ENCODE measurements around the gene ARMC6. TPM values are rescaled to one million over a fixed set of nuclear protein-coding genes. Genes with fewer than 3 reads are reported as not detected.

ARMC6 gene
- total RNA-seq, 4 donors from 2014 or later: 14.4 to 34.9 (median 26.0) TPM

GRCh38 chr19:18995804-18996241 is 37.6 kb upstream of the ARMC6 start:
- Histone ChIP-seq H3K9me3 (no peaks in the 10 kb centered on the region), H3K27ac (no peak overlapping the region), H3K27me3 (no peaks in the 10 kb centered on the region), H3K4me1 (no peaks in the 10 kb centered on the region), H3K36me3 (peaks cover 70% of the 10 kb centered on the region), H3K4me3 (no peak overlapping the region)
- TF ChIP-seq CTCF (IDR thresholded peaks at IDR 0.05) (peak in 1 of 2 donors; percentile 14), POLR2AphosphoS5 (IDR thresholded peaks at IDR 0.05) (no peak), EP300 (IDR thresholded peaks at IDR 0.05) (no peak)
- DNase-seq (ENCODE audit: low spot score in 2 of 2): no peak
- WGBS: 60% methylated on average over 4 of the region's 5 CpGs

GRCh38 chr19:18996351-18996750 is 37.1 kb upstream of the ARMC6 start:
- H3K9me3 ChIP-seq: no peaks in the 10 kb centered on the region
- DNase-seq (ENCODE audit: low spot score in 2 of 2): no peak
- TF ChIP-seq POLR2AphosphoS5 (IDR thresholded peaks at IDR 0.05): no peak
- no peak for TF ChIP-seq CTCF (IDR thresholded peaks at IDR 0.05)
- TF ChIP-seq EP300 (IDR thresholded peaks at IDR 0.05): no peak
- TF ChIP-seq POLR2A (IDR thresholded peaks at IDR 0.05): no peak
- H3K36me3 ChIP-seq: peaks cover 70% of the 10 kb centered on the region
- no peaks in the 10 kb centered on the region for H3K4me1 ChIP-seq
- 98% methylated on average over 10 of the region's 10 CpGs for WGBS
- H3K27ac ChIP-seq: no peak overlapping the region
- no peak overlapping the region for H3K4me3 ChIP-seq
- no peaks in the 10 kb centered on the region for H3K27me3 ChIP-seq

GRCh38 chr19:18996796-18997394 is 36.5 kb upstream of the ARMC6 start:
- no peaks in the 10 kb centered on the region for H3K4me1 ChIP-seq
- H3K36me3 ChIP-seq: peaks cover 70% of the 10 kb centered on the region
- no peak overlapping the region for H3K27ac ChIP-seq
- whole genome bisulfite sequencing: 90% methylated on average over 6 of the region's 6 CpGs
- H3K27me3 ChIP-seq: no peaks in the 10 kb centered on the region
- no peak for DNase-seq (ENCODE audit: low spot score in 2 of 2)
- no peak overlapping the region for H3K4me3 ChIP-seq
- H3K9me3 ChIP-seq: no peaks in the 10 kb centered on the region
- TF ChIP-seq CTCF (IDR thresholded peaks at IDR 0.05): no peak
- TF ChIP-seq EP300 (IDR thresholded peaks at IDR 0.05): no peak
- TF ChIP-seq POLR2A (IDR thresholded peaks at IDR 0.05): no peak
- TF ChIP-seq POLR2AphosphoS5 (IDR thresholded peaks at IDR 0.05): no peak

GRCh38 chr19:18998276-18998675 is 35.1 kb upstream of the ARMC6 start:
- H3K9me3 ChIP-seq: no peaks in the 10 kb centered on the region
- 87% methylated on average over 8 of the region's 8 CpGs for WGBS
- TF ChIP-seq POLR2A (IDR thresholded peaks at IDR 0.05): no peak
- no peak for TF ChIP-seq POLR2AphosphoS5 (IDR thresholded peaks at IDR 0.05)
- no peak for TF ChIP-seq EP300 (IDR thresholded peaks at IDR 0.05)
- TF ChIP-seq CTCF (IDR thresholded peaks at IDR 0.05): no peak
- H3K4me1 ChIP-seq: no peaks in the 10 kb centered on the region
- H3K27me3 ChIP-seq: no peaks in the 10 kb centered on the region
- DNase-seq (ENCODE audit: low spot score in 2 of 2): no peak
- peaks cover 66% of the 10 kb centered on the region for H3K36me3 ChIP-seq
- no peak overlapping the region for H3K4me3 ChIP-seq
- H3K27ac ChIP-seq: no peak overlapping the region

GRCh38 chr19:18999016-18999758 is 34.2 kb upstream of the ARMC6 start:
- Histone ChIP-seq H3K9me3 (no peaks in the 10 kb centered on the region), H3K4me1 (no peaks in the 10 kb centered on the region), H3K4me3 (no peak overlapping the region), H3K36me3 (peaks cover 66% of the 10 kb centered on the region), H3K27me3 (no peaks in the 10 kb centered on the region), H3K27ac (no peak overlapping the region)
- whole genome bisulfite sequencing: 43% methylated on average over 13 of the region's 14 CpGs
- no peak for DNase-seq (ENCODE audit: low spot score in 2 of 2)
- no peak for TF ChIP-seq CTCF (IDR thresholded peaks at IDR 0.05)
- no peak for TF ChIP-seq POLR2AphosphoS5 (IDR thresholded peaks at IDR 0.05)
- TF ChIP-seq EP300 (IDR thresholded peaks at IDR 0.05): no peak
- TF ChIP-seq POLR2A (IDR thresholded peaks at IDR 0.05): no peak

Data from suprapubic skin (tissue), 4 donors.